ENCODE data around the gene CHAMP1.

The CHAMP1 gene

DNA sequence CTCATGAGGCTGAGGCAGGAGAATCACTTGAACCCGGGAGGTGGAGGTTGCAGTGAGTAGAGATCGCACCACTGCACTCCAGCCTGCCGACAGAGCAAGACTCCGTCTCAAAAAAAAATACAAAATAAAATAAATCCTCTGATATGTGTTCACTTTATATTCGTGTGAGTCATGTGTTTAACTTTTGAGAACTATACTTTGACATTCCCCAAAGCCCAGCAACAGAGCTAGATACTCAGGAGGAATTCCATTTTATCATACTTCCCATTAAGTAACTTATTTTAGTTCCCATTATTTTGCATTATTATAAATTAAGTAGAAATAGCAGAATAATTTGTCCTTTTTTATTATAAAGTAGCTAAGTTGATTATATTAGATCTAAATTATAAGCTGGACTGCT is 3.3 kb upstream of the CHAMP1 start:
- Histone ChIP-seq H3K27ac (no peak overlapping the region), H3K27me3 (no peaks in the 10 kb centered on the region), H3K36me3 (peaks cover 10 to 12% (median 11%) of the 10 kb centered on the region in 3 donors), H3K4me1 (peaks cover 0 to 17% (median 11%) of the 10 kb centered on the region in 4 donors), H3K4me3 (no peak overlapping the region), H3K9me3 (no peaks in the 10 kb centered on the region)
- no peak for DNase-seq
- intact Hi-C loops (cut with DNase I; ENCODE audit: low total_unique reads) = no loop called here
- TF ChIP-seq, protein P1, sequence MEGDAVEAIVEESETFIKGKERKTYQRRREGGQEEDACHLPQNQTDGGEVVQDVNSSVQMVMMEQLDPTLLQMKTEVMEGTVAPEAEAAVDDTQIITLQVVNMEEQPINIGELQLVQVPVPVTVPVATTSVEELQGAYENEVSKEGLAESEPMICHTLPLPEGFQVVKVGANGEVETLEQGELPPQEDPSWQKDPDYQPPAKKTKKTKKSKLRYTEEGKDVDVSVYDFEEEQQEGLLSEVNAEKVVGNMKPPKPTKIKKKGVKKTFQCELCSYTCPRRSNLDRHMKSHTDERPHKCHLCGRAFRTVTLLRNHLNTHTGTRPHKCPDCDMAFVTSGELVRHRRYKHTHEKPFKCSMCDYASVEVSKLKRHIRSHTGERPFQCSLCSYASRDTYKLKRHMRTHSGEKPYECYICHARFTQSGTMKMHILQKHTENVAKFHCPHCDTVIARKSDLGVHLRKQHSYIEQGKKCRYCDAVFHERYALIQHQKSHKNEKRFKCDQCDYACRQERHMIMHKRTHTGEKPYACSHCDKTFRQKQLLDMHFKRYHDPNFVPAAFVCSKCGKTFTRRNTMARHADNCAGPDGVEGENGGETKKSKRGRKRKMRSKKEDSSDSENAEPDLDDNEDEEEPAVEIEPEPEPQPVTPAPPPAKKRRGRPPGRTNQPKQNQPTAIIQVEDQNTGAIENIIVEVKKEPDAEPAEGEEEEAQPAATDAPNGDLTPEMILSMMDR (IDR thresholded peaks at IDR 0.05) = no peak

DNA sequence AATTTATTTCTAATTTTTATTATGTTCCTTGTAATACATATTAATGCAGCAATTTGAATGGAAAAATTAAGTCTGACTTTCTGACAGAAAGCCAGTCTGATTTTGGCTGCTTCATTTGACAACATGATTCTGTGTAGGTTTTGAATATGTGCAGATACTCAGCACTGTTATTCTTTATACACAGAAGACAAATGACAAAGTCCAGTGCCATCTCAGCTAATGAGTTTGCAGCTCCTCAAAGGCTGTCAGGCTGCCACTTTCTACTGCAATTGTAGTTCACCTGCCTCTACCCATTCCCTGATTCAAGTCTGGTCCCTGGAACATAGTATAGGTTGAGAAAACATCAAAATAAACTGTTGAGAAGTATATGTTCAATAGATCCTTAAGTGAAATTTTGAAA is 2.9 kb upstream of the CHAMP1 start:
- intact Hi-C loops (cut with DNase I; ENCODE audit: low total_unique reads) = no loop called here

GRCh38 chr13:114311908-114312307 is 2.4 kb upstream of the CHAMP1 start:
- intact Hi-C loops (cut with DNase I; ENCODE audit: low total_unique reads) = no loop called here
- peaks cover under 1 to 3% (median 2%) of the 10 kb centered on the region in 3 donors for H3K36me3 ChIP-seq
- peaks cover 0 to 26% (median 20%) of the 10 kb centered on the region in 4 donors for H3K4me1 ChIP-seq
- H3K9me3 ChIP-seq = no peaks in the 10 kb centered on the region
- DNase-seq = no peak
- no peaks in the 10 kb centered on the region for H3K27me3 ChIP-seq
- no peak overlapping the region for H3K27ac ChIP-seq
- no peak overlapping the region for H3K4me3 ChIP-seq
- TF ChIP-seq, protein P1 (IDR thresholded peaks at IDR 0.05) = no peak

More for the DNA sequence above, 2.9 kb upstream of the CHAMP1 start:
- TF ChIP-seq, protein P1 (IDR thresholded peaks at IDR 0.05) = no peak
- H3K4me3 ChIP-seq = no peak overlapping the region
- no peak for DNase-seq
- H3K4me1 ChIP-seq = peaks cover 0 to 21% (median 16%) of the 10 kb centered on the region in 4 donors
- H3K36me3 ChIP-seq = peaks cover 6 to 8% (median 7%) of the 10 kb centered on the region in 3 donors
- H3K27me3 ChIP-seq = no peaks in the 10 kb centered on the region
- no peaks in the 10 kb centered on the region for H3K9me3 ChIP-seq
- H3K27ac ChIP-seq = no peak overlapping the region

- no peaks in the 10 kb centered on the region for H3K36me3 ChIP-seq
- TF ChIP-seq, protein P1 (IDR thresholded peaks at IDR 0.05) = no peak
- peak overlapping the region; percentile 69 to 85 for H3K4me3 ChIP-seq
- intact Hi-C loops (cut with DNase I; ENCODE audit: low total_unique reads) = no loop called here
- no peak for DNase-seq
- H3K27me3 ChIP-seq = no peaks in the 10 kb centered on the region
- H3K4me1 ChIP-seq = peaks cover 0 to 40% (median 29%) of the 10 kb centered on the region in 4 donors
- H3K9me3 ChIP-seq = no peaks in the 10 kb centered on the region
- peak overlapping the region; percentile 83 to 89 for H3K27ac ChIP-seq
Observed at GRCh38 chr13:114313061-114313860, 1.0 kb upstream of the CHAMP1 start.

- DNase-seq = no peak
- Histone ChIP-seq H3K36me3 (peaks cover 0 to 3% (median 0%) of the 10 kb centered on the region in 3 donors), H3K9me3 (no peaks in the 10 kb centered on the region), H3K27me3 (no peaks in the 10 kb centered on the region), H3K27ac (peak overlapping the region; percentile 83 to 89), H3K4me1 (peaks cover 0 to 58% (median 42%) of the 10 kb centered on the region in 4 donors), H3K4me3 (peak overlapping the region; percentile 69 to 85)
- TF ChIP-seq, protein P1 (IDR thresholded peaks at IDR 0.05) = no peak
- intact Hi-C loops (cut with DNase I; ENCODE audit: low total_unique reads) = no loop called here
Observed at GRCh38 chr13:114315074-114315785, 927 bp downstream of the CHAMP1 start.
